Measurements from ENCODE around the gene EIF2A. TPM values are rescaled to one million over a fixed set of nuclear protein-coding genes. Genes with fewer than 3 reads are reported as not detected.

The EIF2A gene
- polyA plus RNA-seq, 3 donors = 48.5 to 88.7 (median 50.8) TPM

DNA sequence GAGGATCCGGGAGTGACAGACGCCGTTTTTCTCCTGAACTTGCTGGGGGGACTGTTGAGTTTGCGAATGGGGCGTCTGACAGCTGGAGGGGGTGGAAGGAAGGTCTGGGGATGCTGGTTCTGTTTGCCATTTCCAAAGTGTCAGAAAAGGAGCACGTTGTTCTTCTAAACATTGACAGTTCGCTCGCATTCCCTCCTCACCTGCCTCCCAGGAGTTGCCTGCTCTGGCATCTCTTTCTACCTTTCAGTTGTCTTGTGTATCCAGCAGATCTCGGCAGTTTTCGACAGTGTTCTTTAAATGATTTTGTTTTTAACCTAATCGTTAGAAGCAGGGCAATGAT lies 57.4 kb downstream of the EIF2A start:
- Histone ChIP-seq H4K20me1 (ENCODE audit: insufficient read depth, low read length) (peaks cover 42% of the 10 kb centered on the region), H3K36me3 (replicated peaks in 1 of 2; ENCODE audit: control insufficient read depth in 1 of 2, insufficient read depth in 2 of 2, low read length in 2 of 2) (no peaks in the 10 kb centered on the region), H3K27me3 (ENCODE audit: control insufficient read depth in 2 of 2, insufficient read depth in 2 of 2, low read length in 2 of 2) (no peaks in the 10 kb centered on the region), H2AFZ (ENCODE audit: insufficient read depth, low read depth, low read length, poor library complexity, severe bottlenecking) (peak overlapping the region; percentile 81), H3K4me2 (replicated peaks; ENCODE audit: extremely low read depth, low read length, poor library complexity, severe bottlenecking) (peak overlapping the region; percentile 84), H3K4me1 (ENCODE audit: control insufficient read depth in 1 of 2, insufficient read depth in 2 of 2, low read length in 2 of 2) (peaks cover 31 to 48% of the 10 kb centered on the region in 2 donors), H3K9me3 (replicated peaks in 1 of 2; ENCODE audit: control insufficient read depth in 1 of 2, insufficient read depth in 1 of 2, low read length in 2 of 2) (no peaks in the 10 kb centered on the region), H3K79me2 (ENCODE audit: insufficient read depth, low read length) (peaks cover 64% of the 10 kb centered on the region), H3K9ac (ENCODE audit: insufficient read depth, low read length, poor library complexity, severe bottlenecking) (peak overlapping the region; percentile 95), H3K27ac (ENCODE audit: low read depth in 1 of 2, low read length in 2 of 2) (peak overlapping the region; percentile 93 to 96), H3K4me3 (replicated peaks in 1 of 3; ENCODE audit: low read depth in 2 of 3, low read length in 3 of 3) (peak overlapping the region; percentile 59 to 86 (median 71))
- Mint-ChIP-seq H3K36me3 (peaks cover 3 to 8% of the 10 kb centered on the region in 2 donors), H3K9me3 (no peaks in the 10 kb centered on the region), H3K27me3 (ENCODE audit: low read depth in 3 of 3) (peaks cover 0 to 4% (median 0%) of the 10 kb centered on the region in 3 donors), H3K4me1 (peaks cover 53% of the 10 kb centered on the region), H3K27ac (peak overlapping the region; percentile 98 to 100 (median 99)), H3K4me3 (peak overlapping the region; percentile 99)
- intact Hi-C loops (cut with micrococcal nuclease) = loop anchor here (2.0 to 10.0 kb wide), 4 partner anchors 57 to 199 kb away; partner anchors contain the start of genes SIAH2 (in 2 of the 2), EIF2A (in 1 of the 2), SERP1 (in 1 of the 2) and TSC22D2 (in 1 of the 2)
- no peak for DNase-seq
- TF ChIP-seq, protein P1, sequence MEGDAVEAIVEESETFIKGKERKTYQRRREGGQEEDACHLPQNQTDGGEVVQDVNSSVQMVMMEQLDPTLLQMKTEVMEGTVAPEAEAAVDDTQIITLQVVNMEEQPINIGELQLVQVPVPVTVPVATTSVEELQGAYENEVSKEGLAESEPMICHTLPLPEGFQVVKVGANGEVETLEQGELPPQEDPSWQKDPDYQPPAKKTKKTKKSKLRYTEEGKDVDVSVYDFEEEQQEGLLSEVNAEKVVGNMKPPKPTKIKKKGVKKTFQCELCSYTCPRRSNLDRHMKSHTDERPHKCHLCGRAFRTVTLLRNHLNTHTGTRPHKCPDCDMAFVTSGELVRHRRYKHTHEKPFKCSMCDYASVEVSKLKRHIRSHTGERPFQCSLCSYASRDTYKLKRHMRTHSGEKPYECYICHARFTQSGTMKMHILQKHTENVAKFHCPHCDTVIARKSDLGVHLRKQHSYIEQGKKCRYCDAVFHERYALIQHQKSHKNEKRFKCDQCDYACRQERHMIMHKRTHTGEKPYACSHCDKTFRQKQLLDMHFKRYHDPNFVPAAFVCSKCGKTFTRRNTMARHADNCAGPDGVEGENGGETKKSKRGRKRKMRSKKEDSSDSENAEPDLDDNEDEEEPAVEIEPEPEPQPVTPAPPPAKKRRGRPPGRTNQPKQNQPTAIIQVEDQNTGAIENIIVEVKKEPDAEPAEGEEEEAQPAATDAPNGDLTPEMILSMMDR (IDR thresholded peaks at IDR 0.05) = no peak
- 0% methylated on average over 4 of the region's 11 CpGs for WGBS (ENCODE audit: insufficient coverage)

DNA sequence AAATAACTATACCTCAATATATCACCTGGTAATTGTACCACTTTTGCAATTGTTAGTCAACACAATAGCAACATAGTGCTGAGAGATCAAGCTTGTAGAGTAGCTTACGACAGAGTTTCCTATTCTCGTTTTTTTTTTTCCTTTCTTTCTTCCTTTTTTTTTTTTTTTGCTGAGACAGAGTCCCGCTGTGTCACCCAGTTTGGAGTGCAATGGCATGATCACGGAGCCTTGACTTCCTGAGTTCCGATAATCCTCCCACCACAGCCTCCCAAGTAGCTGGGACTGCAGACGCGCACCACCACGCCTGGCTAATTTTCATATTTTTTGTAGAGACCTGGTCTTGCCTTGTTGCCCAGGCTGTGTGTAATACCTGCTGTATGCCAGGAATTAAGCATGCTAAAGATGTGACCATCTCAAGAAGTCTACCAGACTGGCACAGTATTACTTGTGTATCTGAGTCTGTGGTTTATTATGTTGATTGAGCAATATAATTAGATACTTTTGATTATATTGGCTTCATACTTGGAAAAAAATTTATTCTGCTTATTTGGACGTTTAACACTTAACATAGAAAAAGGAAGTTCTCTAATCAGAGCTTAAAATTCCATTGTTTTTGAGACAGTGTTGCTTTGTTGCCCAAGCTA lies 59.5 kb downstream of the EIF2A start:
- Histone ChIP-seq H2AFZ (ENCODE audit: insufficient read depth, low read depth, low read length, poor library complexity, severe bottlenecking) (no peak overlapping the region), H3K9me3 (replicated peaks in 1 of 2; ENCODE audit: control insufficient read depth in 1 of 2, insufficient read depth in 1 of 2, low read length in 2 of 2) (no peaks in the 10 kb centered on the region), H3K4me1 (ENCODE audit: control insufficient read depth in 1 of 2, insufficient read depth in 2 of 2, low read length in 2 of 2) (peaks cover 36 to 64% of the 10 kb centered on the region in 2 donors), H3K79me2 (ENCODE audit: insufficient read depth, low read length) (peaks cover 86% of the 10 kb centered on the region), H3K4me3 (replicated peaks in 1 of 3; ENCODE audit: low read depth in 2 of 3, low read length in 3 of 3) (peak overlapping the region; percentile 18 to 62 (median 38)), H4K20me1 (ENCODE audit: insufficient read depth, low read length) (peaks cover 64% of the 10 kb centered on the region), H3K27ac (ENCODE audit: low read depth in 1 of 2, low read length in 2 of 2) (peak overlapping the region; percentile 73 to 80), H3K36me3 (replicated peaks in 1 of 2; ENCODE audit: control insufficient read depth in 1 of 2, insufficient read depth in 2 of 2, low read length in 2 of 2) (no peaks in the 10 kb centered on the region), H3K4me2 (replicated peaks; ENCODE audit: extremely low read depth, low read length, poor library complexity, severe bottlenecking) (peak overlapping the region; percentile 84), H3K9ac (ENCODE audit: insufficient read depth, low read length, poor library complexity, severe bottlenecking) (no peak overlapping the region), H3K27me3 (ENCODE audit: control insufficient read depth in 2 of 2, insufficient read depth in 2 of 2, low read length in 2 of 2) (no peaks in the 10 kb centered on the region)
- Mint-ChIP-seq H3K9me3 (no peaks in the 10 kb centered on the region), H3K4me3 (peak overlapping the region; percentile 64 to 73), H3K27me3 (ENCODE audit: low read depth in 3 of 3) (peaks cover 0 to 4% (median 0%) of the 10 kb centered on the region in 3 donors), H3K4me1 (peaks cover 67% of the 10 kb centered on the region), H3K36me3 (peaks cover 3 to 8% of the 10 kb centered on the region in 2 donors), H3K27ac (peak overlapping the region; percentile 84 to 95 (median 90))
- WGBS (ENCODE audit: insufficient coverage) = 0% methylated on average over 3 of the region's 9 CpGs
- peak; percentile 49 to 83 (median 80) for DNase-seq
- TF ChIP-seq, protein P1 (IDR thresholded peaks at IDR 0.05) = no peak
- intact Hi-C loops (cut with micrococcal nuclease) = loop anchor here (10.0 kb wide), 2 partner anchors 159 to 201 kb away; partner anchors contain the start of genes SIAH2 (in 2 of the 2) and TSC22D2 (in 1 of the 2)
